ENCODE measurements around the gene KCNJ1. TPM values are rescaled to one million over a fixed set of nuclear protein-coding genes. Genes with fewer than 3 reads are reported as not detected.

Gene KCNJ1
- total RNA-seq, 5 donors from 2014 or later (not counting 1 experiment from before 2014, with no cell fraction given) = not detected

GRCh38 chr11:128906185-128907050, 39.3 kb upstream of the KCNJ1 start:
- Mint-ChIP-seq H3K4me1 (peaks cover 10 to 27% (median 23%) of the 10 kb centered on the region in 3 donors), H3K27me3 (peaks cover 28 to 42% of the 10 kb centered on the region in 2 donors), H3K4me3 (peak overlapping the region; percentile 73 to 80 (median 78)), H3K36me3 (no peaks in the 10 kb centered on the region), H3K27ac (no peak overlapping the region), H3K9me3 (no peaks in the 10 kb centered on the region)
- POLR2A ChIA-PET = interaction anchor here in 1 of 2 donors (0.7 kb wide), 1 partner anchor 306 kb away, joined by 3 read pairs; no protein-coding TSS in a partner anchor
- WGBS (ENCODE audit: insufficient coverage) = 51% methylated on average over 6 of the region's 8 CpGs
- peaks cover 3 to 23% of the 10 kb centered on the region in 2 experiments for H3K4me1 ChIP-seq (ENCODE audit: control insufficient read depth in 1 of 2, extremely low read depth in 1 of 2, insufficient read depth in 2 of 2, low read length in 2 of 2)
- H3K27ac ChIP-seq (ENCODE audit: low read length) = no peak overlapping the region
- peaks cover 0 to 56% of the 10 kb centered on the region in 2 experiments for H3K27me3 ChIP-seq (replicated peaks in 1 of 2; ENCODE audit: control insufficient read depth in 2 of 2, extremely low read depth in 1 of 2, insufficient read depth in 2 of 2, low read length in 1 of 2)
- no peak for ATAC-seq (replicated peaks in 1 of 4)
- DNase-seq = no peak
- CTCF ChIA-PET = interaction anchor here (0.6 to 1.7 kb wide), 20 partner anchors 9 to 1535 kb away, joined by 3 to 7 read pairs (median 3); no protein-coding TSS in a partner anchor
- H3K4me3 ChIP-seq (ENCODE audit: control insufficient read depth in 1 of 2, extremely low read depth in 1 of 2, low read length in 1 of 2) = peak overlapping the region in 1 of 2 donors; percentile 57
- H3K36me3 ChIP-seq (ENCODE audit: control insufficient read depth in 2 of 2, extremely low read depth in 1 of 2, insufficient read depth in 1 of 2, low read length in 1 of 2) = no peaks in the 10 kb centered on the region
- H3K9me3 ChIP-seq = no peaks in the 10 kb centered on the region

GRCh38 chr11:128905345-128906184, 38.5 kb upstream of the KCNJ1 start:
- no peak overlapping the region for H3K27ac Mint-ChIP-seq

GRCh38 chr11:128904656-128905344, 37.7 kb upstream of the KCNJ1 start:
- POLR2A ChIA-PET = no interaction called here
- Mint-ChIP-seq H3K9me3 (no peaks in the 10 kb centered on the region), H3K4me3 (peak overlapping the region; percentile 53 to 80 (median 73)), H3K36me3 (no peaks in the 10 kb centered on the region), H3K27ac (no peak overlapping the region), H3K27me3 (peaks cover 25 to 28% of the 10 kb centered on the region in 2 donors), H3K4me1 (peaks cover 10 to 27% (median 23%) of the 10 kb centered on the region in 3 donors)
- Histone ChIP-seq H3K4me3 (ENCODE audit: control insufficient read depth in 1 of 2, extremely low read depth in 1 of 2, low read length in 1 of 2) (peak overlapping the region; percentile 44 to 57), H3K4me1 (ENCODE audit: control insufficient read depth in 1 of 2, extremely low read depth in 1 of 2, insufficient read depth in 2 of 2, low read length in 2 of 2) (peaks cover 3 to 23% of the 10 kb centered on the region in 2 experiments), H3K9me3 (no peaks in the 10 kb centered on the region), H3K27me3 (replicated peaks in 1 of 2; ENCODE audit: control insufficient read depth in 2 of 2, extremely low read depth in 1 of 2, insufficient read depth in 2 of 2, low read length in 1 of 2) (peaks cover under 1 to 55% of the 10 kb centered on the region in 2 experiments), H3K27ac (ENCODE audit: low read length) (no peak overlapping the region), H3K36me3 (ENCODE audit: control insufficient read depth in 2 of 2, extremely low read depth in 1 of 2, insufficient read depth in 1 of 2, low read length in 1 of 2) (no peaks in the 10 kb centered on the region)
- 8% methylated on average over 14 of the region's 25 CpGs for WGBS (ENCODE audit: insufficient coverage)
- ATAC-seq (replicated peaks in 1 of 4) = peak in 3 of 4 experiments; percentile 11 to 42 (median 26)
- CTCF ChIA-PET = interaction anchor here (0.6 to 1.3 kb wide), 4 partner anchors 54 to 1383 kb away, joined by 3 to 4 read pairs (median 3); no protein-coding TSS in a partner anchor
- DNase-seq = peak in 2 of 35 experiments; percentile 7 to 17

More at GRCh38 chr11:128905345-128906184, 38.5 kb upstream of the KCNJ1 start:
- DNase-seq = peak in 29 of 35 experiments; percentile 12 to 61 (median 30)
- H3K4me1 ChIP-seq (ENCODE audit: control insufficient read depth in 1 of 2, extremely low read depth in 1 of 2, insufficient read depth in 2 of 2, low read length in 2 of 2) = peaks cover 3 to 23% of the 10 kb centered on the region in 2 experiments
- Mint-ChIP-seq H3K9me3 (no peaks in the 10 kb centered on the region), H3K4me1 (peaks cover 10 to 27% (median 23%) of the 10 kb centered on the region in 3 donors), H3K36me3 (no peaks in the 10 kb centered on the region), H3K4me3 (peak overlapping the region; percentile 73 to 80 (median 78)), H3K27me3 (peaks cover 28 to 35% of the 10 kb centered on the region in 2 donors)
- peak overlapping the region; percentile 29 to 57 for H3K4me3 ChIP-seq (ENCODE audit: control insufficient read depth in 1 of 2, extremely low read depth in 1 of 2, low read length in 1 of 2)
- no peaks in the 10 kb centered on the region for H3K9me3 ChIP-seq
- H3K27ac ChIP-seq (ENCODE audit: low read length) = no peak overlapping the region
- WGBS (ENCODE audit: insufficient coverage) = under 1% methylated on average over 33 of the region's 45 CpGs
- H3K36me3 ChIP-seq (ENCODE audit: control insufficient read depth in 2 of 2, extremely low read depth in 1 of 2, insufficient read depth in 1 of 2, low read length in 1 of 2) = no peaks in the 10 kb centered on the region
- POLR2A ChIA-PET = no interaction called here
- CTCF ChIA-PET = interaction anchor here (0.6 to 1.7 kb wide), 21 partner anchors 10 to 1536 kb away, joined by 3 to 7 read pairs (median 3); no protein-coding TSS in a partner anchor
- ATAC-seq (replicated peaks in 1 of 4) = peak; percentile 69 to 83 (median 77)
- peaks cover 0 to 56% of the 10 kb centered on the region in 2 experiments for H3K27me3 ChIP-seq (replicated peaks in 1 of 2; ENCODE audit: control insufficient read depth in 2 of 2, extremely low read depth in 1 of 2, insufficient read depth in 2 of 2, low read length in 1 of 2)

GRCh38 chr11:128904303-128904655, 37.2 kb upstream of the KCNJ1 start:
- ATAC-seq (replicated peaks in 1 of 4) (no peak), DNase-seq (no peak)
- Mint-ChIP-seq H3K27me3 (peaks cover 20 to 23% of the 10 kb centered on the region in 2 donors), H3K9me3 (no peaks in the 10 kb centered on the region), H3K27ac (no peak overlapping the region), H3K4me3 (peak overlapping the region; percentile 48 to 80 (median 56)), H3K4me1 (peaks cover 10 to 27% (median 23%) of the 10 kb centered on the region in 3 donors), H3K36me3 (no peaks in the 10 kb centered on the region)
- peaks cover 3 to 23% of the 10 kb centered on the region in 2 experiments for H3K4me1 ChIP-seq (ENCODE audit: control insufficient read depth in 1 of 2, extremely low read depth in 1 of 2, insufficient read depth in 2 of 2, low read length in 2 of 2)
- no peak overlapping the region for H3K27ac ChIP-seq (ENCODE audit: low read length)
- WGBS (ENCODE audit: insufficient coverage) = 70% methylated on average over 13 of the region's 14 CpGs
- H3K27me3 ChIP-seq (replicated peaks in 1 of 2; ENCODE audit: control insufficient read depth in 2 of 2, extremely low read depth in 1 of 2, insufficient read depth in 2 of 2, low read length in 1 of 2) = peaks cover 2 to 50% of the 10 kb centered on the region in 2 experiments
- POLR2A ChIA-PET = no interaction called here
- CTCF ChIA-PET = interaction anchor here (0.6 to 1.3 kb wide), 2 partner anchors 747 to 1384 kb away, joined by 3 read pairs; no protein-coding TSS in a partner anchor
- no peaks in the 10 kb centered on the region for H3K9me3 ChIP-seq
- no peaks in the 10 kb centered on the region for H3K36me3 ChIP-seq (ENCODE audit: control insufficient read depth in 2 of 2, extremely low read depth in 1 of 2, insufficient read depth in 1 of 2, low read length in 1 of 2)
- H3K4me3 ChIP-seq (ENCODE audit: control insufficient read depth in 1 of 2, extremely low read depth in 1 of 2, low read length in 1 of 2) = no peak overlapping the region

GRCh38 chr11:128903248-128904061, 36.4 kb upstream of the KCNJ1 start:
- H3K27me3 Mint-ChIP-seq = peaks cover 15 to 16% of the 10 kb centered on the region in 2 donors
- H3K27ac Mint-ChIP-seq = no peak overlapping the region

More at GRCh38 chr11:128903248-128904061, 36.4 kb upstream of the KCNJ1 start:
- no peak for DNase-seq
- no peaks in the 10 kb centered on the region for H3K9me3 ChIP-seq
- no peaks in the 10 kb centered on the region for H3K9me3 Mint-ChIP-seq
- no peak for ATAC-seq (replicated peaks in 1 of 4)
- WGBS (ENCODE audit: insufficient coverage) = 39% methylated on average over 11 of the region's 17 CpGs
- no peaks in the 10 kb centered on the region for H3K36me3 Mint-ChIP-seq
- peaks cover 2 to 46% of the 10 kb centered on the region in 2 experiments for H3K27me3 ChIP-seq (replicated peaks in 1 of 2; ENCODE audit: control insufficient read depth in 2 of 2, extremely low read depth in 1 of 2, insufficient read depth in 2 of 2, low read length in 1 of 2)
- H3K27ac ChIP-seq (ENCODE audit: low read length) = no peak overlapping the region
- H3K4me1 ChIP-seq (ENCODE audit: control insufficient read depth in 1 of 2, extremely low read depth in 1 of 2, insufficient read depth in 2 of 2, low read length in 2 of 2) = peaks cover 3 to 23% of the 10 kb centered on the region in 2 experiments
- peak overlapping the region in 2 of 3 donors; percentile 56 to 80 for H3K4me3 Mint-ChIP-seq
- peaks cover 10 to 26% (median 21%) of the 10 kb centered on the region in 3 donors for H3K4me1 Mint-ChIP-seq
- POLR2A ChIA-PET = no interaction called here
- CTCF ChIA-PET = interaction anchor here (1.3 to 1.4 kb wide), 2 partner anchors 18 to 746 kb away, joined by 3 to 4 read pairs; no protein-coding TSS in a partner anchor
- no peak overlapping the region for H3K4me3 ChIP-seq (ENCODE audit: control insufficient read depth in 1 of 2, extremely low read depth in 1 of 2, low read length in 1 of 2)
- no peaks in the 10 kb centered on the region for H3K36me3 ChIP-seq (ENCODE audit: control insufficient read depth in 2 of 2, extremely low read depth in 1 of 2, insufficient read depth in 1 of 2, low read length in 1 of 2)
